K562 (cell line): Measurements from ENCODE around the gene PRAMEF20. TPM values are rescaled to one million over a fixed set of nuclear protein-coding genes. Genes with fewer than 3 reads are reported as not detected.

ENCODE experiments used
- ATAC-seq: fragments of 200-7000 bp; cut with Tn5 transposase; 3 replicates; pipeline ENCODE4 v1.9.1; 2020; ENCODE audit warnings: moderate library complexity
- BruUV-seq: library from RNA; stranded (reverse); fragments of 400-500 nt; replicated peaks from 2 replicates; lab custom pipeline; 2021; lab: Mats Ljungman, UMichigan
- CTCF ChIA-PET: fragments of 300-600 bp; formaldehyde crosslinking; extraction: SDS; loops from one replicate; lab custom pipeline; 2021; ENCODE audit warnings: low intra/inter-chr PET ratio; lab: Yijun Ruan, JAX
- POLR2A ChIA-PET: fragments of 300-600, 350-650 bp; sonication (Branson Sonifier 250); formaldehyde crosslinking; extraction: SDS; loops from one replicate; lab custom pipeline; 2021; ENCODE audit warnings: antibody characterized with exemption, inconsistent platforms; lab: Yijun Ruan, JAX
- DNase-seq, 4 experiments: peaks; one replicate each; pipeline versions ENCODE4 v3.0.0 to v3.0.0-alpha.2; 2011 to 2018; ENCODE audit warnings: low spot score in 3 of 4, mixed read lengths in 3 of 4; ENCODE audit errors: extremely low read depth in 1 of 4
- FAIRE-seq: peaks from 2 replicates; lab custom pipeline; 2011; peaks lifted over from hg19 to GRCh38; lab: Jason Lieb, UNC
- H2AFZ ChIP-seq: 2 replicates; pipeline ENCODE4 v1.6.0; 2011; ENCODE audit warnings: low read depth, low read length, control low read depth, inconsistent platforms
- H3K27ac ChIP-seq: fragments of 200-600 bp; 3 replicates; pipeline ENCODE4 v1.8.0; 2011; ENCODE audit warnings: low read depth, mild to moderate bottlenecking, control low read depth, inconsistent platforms, low read length, moderate library complexity, mixed read lengths; ENCODE audit errors: extremely low read depth
- H3K27me3 ChIP-seq, 2 experiments: fragments of 300-600 bp in 1 of 2; 2 replicates in 1 of 2; 3 replicates in 1 of 2; pipeline versions ENCODE4 v1.6.0 to v1.8.0; 2011; ENCODE audit warnings: inconsistent platforms in 2 of 2, low read length in 2 of 2, mild to moderate bottlenecking in 1 of 2, mixed read lengths in 1 of 2, moderate library complexity in 1 of 2; ENCODE audit not compliant: control insufficient read depth in 2 of 2, insufficient read depth in 2 of 2
- H3K36me3 ChIP-seq: fragments of 300-600 bp; 3 replicates; pipeline ENCODE4 v1.8.0; 2011; ENCODE audit warnings: mild to moderate bottlenecking, low read length, inconsistent platforms; ENCODE audit not compliant: control insufficient read depth, insufficient read depth
- H3K4me1 ChIP-seq, 2 experiments: fragments of 200-600 bp in 1 of 2; replicated peaks in 1 of 2; 2 replicates in 1 of 2; 3 replicates in 1 of 2; pipeline versions ENCODE4 v1.5.1 to v1.8.0; 2011; ENCODE audit warnings: inconsistent platforms in 2 of 2, low read length in 2 of 2, mild to moderate bottlenecking in 1 of 2, mixed read lengths in 1 of 2, moderate library complexity in 1 of 2; ENCODE audit not compliant: control insufficient read depth in 2 of 2, insufficient read depth in 2 of 2
- H3K4me2 ChIP-seq: 2 replicates; pipeline ENCODE4 v1.6.1; 2011; ENCODE audit warnings: low read length, control low read depth, inconsistent platforms, mixed read lengths; ENCODE audit not compliant: insufficient read depth
- H3K4me3 ChIP-seq: fragments of 200-600 bp; sonication (generic), shearing (Covaris generic); 2 replicates; pipeline ENCODE4 v1.5.1; 2016; ENCODE audit warnings: control low read depth, inconsistent platforms
- H3K79me2 ChIP-seq: fragments of 200-600 bp; 3 replicates; pipeline ENCODE4 v1.8.0; 2011; ENCODE audit warnings: low read length, inconsistent platforms; ENCODE audit not compliant: control insufficient read depth, insufficient read depth
- H3K9ac ChIP-seq, 2 experiments: 2 replicates each; pipeline versions ENCODE4 v1.6.0 to v1.6.1; 2011; ENCODE audit warnings: low read depth in 2 of 2, low read length in 2 of 2, control low read depth in 1 of 2, inconsistent platforms in 1 of 2, mild to moderate bottlenecking in 1 of 2, mixed read lengths in 1 of 2; ENCODE audit not compliant: insufficient read depth in 1 of 2
- H3K9me1 ChIP-seq: one replicate; pipeline ENCODE4 v1.6.0; 2011; ENCODE audit warnings: inconsistent platforms, mild to moderate bottlenecking, low read length, moderate library complexity; ENCODE audit not compliant: control insufficient read depth, insufficient read depth
- H3K9me3 ChIP-seq: replicated peaks from 2 replicates; pipeline ENCODE4 v1.5.1; 2011; ENCODE audit warnings: low read depth, low read length, inconsistent platforms; ENCODE audit not compliant: control insufficient read depth, insufficient read depth
- H4K20me1 ChIP-seq: replicated peaks from 2 replicates; pipeline ENCODE4 v1.6.1; 2011; ENCODE audit warnings: low read length, inconsistent platforms, mixed read lengths; ENCODE audit not compliant: control insufficient read depth, insufficient read depth
- CTCF ChIP-seq, 3 experiments: IDR thresholded peaks in 2 of 3; conservative IDR thresholded peaks in 1 of 3; 2 replicates each; pipeline ENCODE4 v1.5.1; 2011 to 2012; ENCODE audit warnings: low read length in 3 of 3, mild to moderate bottlenecking in 3 of 3, control low read depth in 2 of 3, improper control_type of control experiment in 1 of 3, inconsistent platforms in 1 of 3, low read depth in 1 of 3, mixed read lengths in 1 of 3, moderate library complexity in 1 of 3; ENCODE audit not compliant: insufficient read depth in 2 of 3
- DACH1 ChIP-seq: fragments of 450-650 bp; IDR thresholded peaks from 2 replicates; pipeline ENCODE4 v1.6.1; 2018; ENCODE audit not compliant: partially characterized antibody
- RAD21 ChIP-seq, 2 experiments: fragments of 250-450 bp in 1 of 2; fragments of 450-650 bp in 1 of 2; sonication (Bioruptor Pico) in 1 of 2; formaldehyde crosslinking in 1 of 2; IDR thresholded peaks in 1 of 2; conservative IDR thresholded peaks in 1 of 2; 2 replicates each; pipeline versions ENCODE4 v1.4.0 to v1.8.0; 2020 to 2022; ENCODE audit warnings: mild to moderate bottlenecking in 2 of 2, moderate library complexity in 1 of 2
- ZEB2 ChIP-seq: fragments of 450-650 bp; IDR thresholded peaks from 2 replicates; pipeline ENCODE4 v1.6.1; 2016
- ZNF384 ChIP-seq: IDR thresholded peaks from 2 replicates; pipeline ENCODE4 v1.6.1; 2012; ENCODE audit warnings: low read depth, low read length, improper control_type of control experiment
- WGBS: fragments of 100-300 bp; shearing (Covaris generic); methylation state at CpG from one replicate; pipeline ENCODE4 v1.1.6; 2016; ENCODE audit warnings: low coverage, mixed read lengths; ENCODE audit not compliant: insufficient coverage; ENCODE audit errors: missing lambda C conversion rate; 5-methylcytosine and 5-hydroxymethylcytosine counted together
- in situ Hi-C: fragments of 300-500 bp; cut with MboI; formaldehyde crosslinking; loops from 4 replicates; pipeline ENCODE4 v1.15.0; 2018; ENCODE audit warnings: inconsistent platforms, mixed read lengths
- intact Hi-C: fragments of 100-400 bp; cut with micrococcal nuclease; formaldehyde crosslinking; loops from 2 replicates; pipeline ENCODE4 v1.14.2; 2022
- polyA plus RNA-seq, 8 experiments: library from polyadenylated mRNA; depleted of rRNA in 4 of 8; stranded (reverse) in 5 of 8; unstranded in 3 of 8; fragments of >200 nt; fragmentation: Nextera tagmentation in 2 of 8; fragmentation: Illumina TruSeq in 1 of 8; extraction: Ambion mirVana in 2 of 8; extraction: Trizol in 1 of 8; gene quantifications; 2 replicates each; pipeline versions ENCODE4 v1.2.1 to v1.2.3, GENCODE V29; 2011 to 2014; ENCODE audit warnings: inconsistent platforms in 1 of 8, missing spikeins in 1 of 8
- total RNA-seq, 7 experiments: library from RNA; depleted of rRNA in 6 of 7; stranded (reverse); fragments of >200 nt in 6 of 7; fragmentation: Illumina TruSeq in 2 of 7; extraction: Trizol in 2 of 7; gene quantifications; 2 replicates each; pipeline versions ENCODE4 v1.2.1 to v1.2.3, GENCODE V29; 2011 to 2021; ENCODE audit warnings: low replicate concordance in 1 of 7

PRAMEF20 gene
- total and polyA plus RNA-seq, 9 of the 15 experiments (the other 6 are each of a cell fraction or from before 2014, with no cell fraction given) = not detected

DNA sequence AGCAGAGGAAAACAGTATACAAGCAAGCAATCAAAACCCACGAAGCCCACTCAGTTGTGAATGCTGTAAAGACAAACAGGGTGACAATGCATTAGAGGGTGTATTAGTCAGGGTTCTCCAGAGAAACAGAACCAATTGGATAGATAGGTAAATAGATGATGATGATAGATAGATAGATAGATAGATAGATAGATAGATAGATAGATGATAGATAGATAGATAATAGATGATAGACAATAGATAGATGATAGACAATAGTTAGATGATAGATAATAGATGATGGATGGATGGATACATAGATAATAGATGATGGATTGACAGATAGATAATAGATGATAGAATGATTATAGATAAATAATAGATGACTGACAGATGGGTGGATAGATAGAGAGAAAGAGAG lies 55.3 kb downstream of the PRAMEF20 start:
- intact Hi-C loops = no loop called here
- ATAC-seq (no peak), FAIRE-seq (no peak), DNase-seq (no peak)
- POLR2A ChIA-PET = interaction anchor here (0.6 kb wide), 1 partner anchor 45 kb away, joined by 3 read pairs; no protein-coding TSS in a partner anchor
- H4K20me1 ChIP-seq = no peaks in the 10 kb centered on the region; the same call in 1 of the 2 replicates
- no peaks in the 10 kb centered on the region for H3K79me2 ChIP-seq
- TF ChIP-seq DACH1 = peak; percentile 95
- TF ChIP-seq ZEB2 = no peak
- CTCF ChIA-PET = no interaction called here
- no peak overlapping the region for H3K4me3 ChIP-seq
- no peaks in the 10 kb centered on the region for H3K36me3 ChIP-seq
- no peak overlapping the region for H3K27ac ChIP-seq
- no peak overlapping the region for H2AFZ ChIP-seq
- H3K4me2 ChIP-seq = no peak overlapping the region
- in situ Hi-C loops = no loop called here
- BruUV-seq = no TSS peak
- H3K4me1 ChIP-seq = no peaks in the 10 kb centered on the region
- H3K9me3 ChIP-seq = no peaks in the 10 kb centered on the region
- no peaks in the 10 kb centered on the region for H3K9me1 ChIP-seq
- H3K27me3 ChIP-seq = peaks cover 0 to 21% of the 10 kb centered on the region in 2 experiments; a peak in 2 of 5 replicates
- 0% methylated on average over 1 of the region's 1 CpG for WGBS
- H3K9ac ChIP-seq = no peak overlapping the region

- under 1% methylated on average over 5 of the region's 5 CpGs for WGBS
- no peak overlapping the region for H3K27ac ChIP-seq
- no peak overlapping the region for H2AFZ ChIP-seq
- intact Hi-C loops = no loop called here
- peak; percentile 19 to 34 (median 22) for DNase-seq
- H3K27me3 ChIP-seq = peaks cover 0 to 19% of the 10 kb centered on the region in 2 experiments; a peak in 1 of 5 replicates
- no peak overlapping the region for H3K4me3 ChIP-seq
- ATAC-seq = peak; percentile 71
- no peaks in the 10 kb centered on the region for H3K79me2 ChIP-seq
- no peak for FAIRE-seq
- in situ Hi-C loops = no loop called here
- POLR2A ChIA-PET = no interaction called here
- H3K36me3 ChIP-seq = no peaks in the 10 kb centered on the region
- no peaks in the 10 kb centered on the region for H3K9me1 ChIP-seq
- no peaks in the 10 kb centered on the region for H3K9me3 ChIP-seq
- H3K4me2 ChIP-seq = no peak overlapping the region
- CTCF ChIA-PET = no interaction called here
- BruUV-seq = no TSS peak
- H3K9ac ChIP-seq = no peak overlapping the region
- H4K20me1 ChIP-seq = no peaks in the 10 kb centered on the region
- no peaks in the 10 kb centered on the region for H3K4me1 ChIP-seq
- TF ChIP-seq ZNF384 (no peak), RAD21 (CRISPR knock-in tag; conservative IDR thresholded peaks at IDR 0.05 in 1 of 2, IDR thresholded peaks at IDR 0.05 in 1 of 2) (peak in 1 of 2 experiments; percentile 24; a peak in 1 of 4 replicates), CTCF (IDR thresholded peaks at IDR 0.05 in 2 of 3, conservative IDR thresholded peaks at IDR 0.05 in 1 of 3; ENCODE audit: insufficient read depth in 2 of 3, low read depth in 1 of 3, low read length in 3 of 3) (peak; percentile 23 to 39 (median 28); a peak in 3 of 6 replicates)
Observed at GRCh38 chr1:13469343-13469742, 59.1 kb downstream of the PRAMEF20 start.
